ENCODE data around the gene SYVN1. TPM values are rescaled to one million over a fixed set of nuclear protein-coding genes. Genes with fewer than 3 reads are reported as not detected.

The SYVN1 gene
- total RNA-seq, 1 experiment from 2014 or later, result 34.8 TPM

- CTCF ChIA-PET, result interaction anchor here (1.0 kb wide), 1 partner anchor 73 kb away, joined by 3 read pairs; the partner anchor contains the start of gene ARL2
- H3K4me3 Mint-ChIP-seq, result no peak overlapping the region
- POLR2A ChIA-PET, result no interaction called here
- no peaks in the 10 kb centered on the region for H3K9me3 Mint-ChIP-seq
- peaks cover 9% of the 10 kb centered on the region for H3K36me3 Mint-ChIP-seq
- no peak for ATAC-seq
- H3K27ac Mint-ChIP-seq, result no peak overlapping the region
- TF ChIP-seq MXD4 (CRISPR knock-in tag; IDR thresholded peaks at IDR 0.05; ENCODE audit: borderline replicate concordance) (no peak), USF1 (CRISPR knock-in tag; IDR thresholded peaks at IDR 0.05) (no peak), ZNF219 (CRISPR knock-in tag; IDR thresholded peaks at IDR 0.05; ENCODE audit: borderline replicate concordance) (no peak), CTCF (IDR thresholded peaks at IDR 0.05) (no peak), TP53 (CRISPR knock-in tag; IDR thresholded peaks at IDR 0.05) (no peak), OVOL2 (CRISPR knock-in tag; IDR thresholded peaks at IDR 0.05; ENCODE audit: borderline replicate concordance) (no peak), E2F4 (CRISPR knock-in tag; IDR thresholded peaks at IDR 0.05; ENCODE audit: borderline replicate concordance, low read depth) (no peak)
- peaks cover 10% of the 10 kb centered on the region for H3K4me1 Mint-ChIP-seq
- DNase-seq (ENCODE audit: low spot score), result no peak
- H3K27me3 Mint-ChIP-seq (ENCODE audit: low read depth), result no peaks in the 10 kb centered on the region
Observed at GRCh38 chr11:65087216-65087615, 47.1 kb downstream of the SYVN1 start.

GRCh38 chr11:65086809-65087208 lies 47.5 kb downstream of the SYVN1 start:
- no peaks in the 10 kb centered on the region for H3K9me3 Mint-ChIP-seq
- peaks cover 12% of the 10 kb centered on the region for H3K36me3 Mint-ChIP-seq
- no peak for DNase-seq (ENCODE audit: low spot score)
- TF ChIP-seq E2F1 (CRISPR knock-in tag; IDR thresholded peaks at IDR 0.05) (no peak), ETV6 (CRISPR knock-in tag; IDR thresholded peaks at IDR 0.05) (no peak), CREB1 (CRISPR knock-in tag; IDR thresholded peaks at IDR 0.05) (no peak)
- POLR2A ChIA-PET, result no interaction called here
- ATAC-seq, result no peak
- H3K4me3 Mint-ChIP-seq, result no peak overlapping the region
- CTCF ChIA-PET, result interaction anchor here (1.0 kb wide), 1 partner anchor 72 kb away, joined by 3 read pairs; the partner anchor contains the start of gene ARL2
- no peaks in the 10 kb centered on the region for H3K27me3 Mint-ChIP-seq (ENCODE audit: low read depth)
- H3K4me1 Mint-ChIP-seq, result peaks cover 10% of the 10 kb centered on the region
- H3K27ac Mint-ChIP-seq, result no peak overlapping the region

GRCh38 chr11:65085446-65085845 lies 48.9 kb downstream of the SYVN1 start:
- Mint-ChIP-seq H3K36me3 (peaks cover 23% of the 10 kb centered on the region), H3K27me3 (ENCODE audit: low read depth) (no peaks in the 10 kb centered on the region), H3K4me3 (peak overlapping the region; percentile 94), H3K9me3 (no peaks in the 10 kb centered on the region), H3K4me1 (peaks cover 10% of the 10 kb centered on the region), H3K27ac (peak overlapping the region; percentile 64; the same call in 1 of the 2 replicates)
- DNase-seq (ENCODE audit: low spot score) (no peak), ATAC-seq (no peak)
- CTCF ChIA-PET, result interaction anchor here (1.3 to 1.4 kb wide), 2 partner anchors 25 to 27 kb away, joined by 5 read pairs; partner anchors contain the start of gene TM7SF2
- POLR2A ChIA-PET, result interaction anchor here (0.8 to 1.0 kb wide), 3 partner anchors 26 to 44 kb away, joined by 3 to 4 read pairs (median 4); partner anchors contain the start of genes SAC3D1, TM7SF2 and ZNHIT2
- no peak for TF ChIP-seq MXD4 (CRISPR knock-in tag; IDR thresholded peaks at IDR 0.05; ENCODE audit: borderline replicate concordance)
- TF ChIP-seq IRF1 (CRISPR knock-in tag; IDR thresholded peaks at IDR 0.05), result no peak
- TF ChIP-seq ZNF532 (CRISPR knock-in tag; IDR thresholded peaks at IDR 0.05; ENCODE audit: borderline replicate concordance), result no peak
- TF ChIP-seq NR3C1 (CRISPR knock-in tag; conservative IDR thresholded peaks at IDR 0.05; ENCODE audit: low read depth), result no peak
- no peak for TF ChIP-seq NR2C2 (CRISPR knock-in tag; IDR thresholded peaks at IDR 0.05)
- TF ChIP-seq ATF6 (CRISPR knock-in tag; IDR thresholded peaks at IDR 0.05), result no peak
- no peak for TF ChIP-seq ZBTB43 (CRISPR knock-in tag; IDR thresholded peaks at IDR 0.05)
- TF ChIP-seq ZNF232 (CRISPR knock-in tag; IDR thresholded peaks at IDR 0.05), result no peak
